GM12872 (cell line): ENCODE data around the gene SCAND1.

Source experiments
- CTCF ChIP-seq: IDR thresholded peaks from 3 replicates; pipeline ENCODE4 v1.5.1; 2011; ENCODE audit warnings: low read depth, mild to moderate bottlenecking, low read length, moderate library complexity; ENCODE audit not compliant: insufficient read depth

SCAND1 gene

GRCh38 chr20:35934050-35934449 lies 20.3 kb downstream of the SCAND1 start:
- no peak for TF ChIP-seq CTCF

GRCh38 chr20:35929301-35929700 lies 25.0 kb downstream of the SCAND1 start:
- TF ChIP-seq CTCF = no peak

GRCh38 chr20:35920523-35920922 lies 33.8 kb downstream of the SCAND1 start:
- no peak for TF ChIP-seq CTCF

GRCh38 chr20:35918021-35918420 lies 36.3 kb downstream of the SCAND1 start:
- TF ChIP-seq CTCF = no peak

GRCh38 chr20:35917077-35917476 lies 37.2 kb downstream of the SCAND1 start:
- no peak for TF ChIP-seq CTCF

GRCh38 chr20:35912881-35913280 lies 41.4 kb downstream of the SCAND1 start:
- TF ChIP-seq CTCF = no peak

GRCh38 chr20:35910254-35910653 lies 44.0 kb downstream of the SCAND1 start:
- TF ChIP-seq CTCF = no peak

GRCh38 chr20:35909796-35910195 lies 44.5 kb downstream of the SCAND1 start:
- TF ChIP-seq CTCF = no peak
